ENCODE data around the gene TRERF1.

DNA sequence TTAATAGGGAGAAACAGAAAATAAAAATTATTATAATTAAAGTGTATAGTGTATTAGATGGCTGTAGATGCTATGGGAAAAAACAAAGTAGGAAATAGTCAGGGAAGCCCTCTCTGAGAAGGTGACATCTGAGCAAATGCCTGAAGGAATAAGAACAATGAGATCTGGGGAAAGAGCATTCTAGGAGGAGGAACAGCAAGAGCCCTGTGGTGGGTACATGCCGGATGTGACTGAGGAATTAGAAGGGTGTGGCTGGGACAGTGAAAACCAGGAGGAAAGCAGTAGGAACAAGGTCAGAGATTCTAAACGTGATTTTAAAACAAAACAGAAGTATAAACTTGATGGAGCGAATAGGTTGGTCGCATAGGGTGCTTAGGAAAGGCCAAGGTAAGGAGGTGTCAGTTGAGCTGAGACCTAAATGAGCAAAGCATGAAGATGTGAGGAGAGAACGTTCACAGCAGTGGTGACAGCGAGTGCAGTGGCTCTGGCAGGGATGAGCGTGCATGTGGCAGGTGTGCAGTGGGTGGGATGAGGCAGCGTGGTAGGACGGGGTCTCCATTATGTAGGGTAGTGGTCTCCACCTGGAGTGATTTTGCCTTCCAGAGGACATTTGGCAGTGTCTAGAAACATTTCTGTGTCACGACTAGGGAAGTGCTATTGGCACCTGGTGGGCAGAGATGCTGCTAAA lies 137.0 kb downstream of the TRERF1 start:
- TF ChIP-seq CTCF (conservative IDR thresholded peaks at IDR 0.05): no peak
- no peak for TF ChIP-seq EZH2 (IDR thresholded peaks at IDR 0.05; ENCODE audit: low read depth)
